Neural cell (in vitro differentiated cells): ENCODE data around the gene NPSR1. TPM values are rescaled to one million over a fixed set of nuclear protein-coding genes. Genes with fewer than 3 reads are reported as not detected.

Source experiments
- H2AFZ ChIP-seq: fragments of 200-600, 300-800 bp; sonication (generic), shearing (Covaris generic); 2 replicates; pipeline ENCODE4 v1.6.0; 2014; ENCODE audit warnings: low read depth, mild to moderate bottlenecking, antibody characterized with exemption, low read length, moderate library complexity
- H3F3A ChIP-seq: fragments of 200-600 bp; shearing (Covaris generic); 2 replicates; pipeline ENCODE4 v1.6.1; 2016; ENCODE audit warnings: mild to moderate bottlenecking, moderate library complexity, mixed read lengths, antibody characterized with exemption, low read length; ENCODE audit not compliant: insufficient read depth, poor library complexity, severe bottlenecking
- H3K27ac ChIP-seq: fragments of 200-600, 300-800 bp; sonication (generic), shearing (Covaris generic); 2 replicates; pipeline ENCODE4 v1.5.1; 2014; ENCODE audit warnings: mild to moderate bottlenecking, low read length, moderate library complexity
- H3K27me3 ChIP-seq: fragments of 300-800, 200-600 bp; sonication (generic), shearing (Covaris generic); 2 replicates; pipeline ENCODE4 v1.6.0; 2014; ENCODE audit warnings: mild to moderate bottlenecking, low read depth, low read length, moderate library complexity; ENCODE audit not compliant: insufficient read depth
- H3K36me3 ChIP-seq: fragments of 300-800, 200-600 bp; sonication (generic), shearing (Covaris generic); 2 replicates; pipeline ENCODE4 v1.5.1; 2014; ENCODE audit warnings: mild to moderate bottlenecking, antibody characterized with exemption, low read length, moderate library complexity; ENCODE audit not compliant: insufficient read depth
- H3K4me2 ChIP-seq: fragments of 300-800, 200-600 bp; sonication (generic), shearing (Covaris generic); 2 replicates; pipeline ENCODE4 v1.6.0; 2014; ENCODE audit warnings: mild to moderate bottlenecking, low read length
- H3K4me3 ChIP-seq: fragments of 300-800, 200-600 bp; sonication (generic), shearing (Covaris generic); 2 replicates; pipeline ENCODE4 v1.5.1; 2014; ENCODE audit warnings: mild to moderate bottlenecking, low read length, moderate library complexity
- H3K79me2 ChIP-seq: fragments of 200-600 bp; shearing (Covaris generic); replicated peaks from 2 replicates; pipeline ENCODE4 v1.6.0; 2014; ENCODE audit warnings: mild to moderate bottlenecking, low read length, moderate library complexity; ENCODE audit not compliant: insufficient read depth
- H3K9ac ChIP-seq: fragments of 300-800, 200-600 bp; sonication (generic), shearing (Covaris generic); 2 replicates; pipeline ENCODE4 v1.6.1; 2016; ENCODE audit warnings: mild to moderate bottlenecking, low read length, mixed read lengths
- H3K9me2 ChIP-seq: fragments of 200-600 bp; shearing (Covaris generic); 2 replicates; pipeline ENCODE4 v1.6.1; 2016; ENCODE audit warnings: mild to moderate bottlenecking, low read length, mixed read lengths; ENCODE audit not compliant: insufficient read depth
- H3K9me3 ChIP-seq: fragments of 200-600, 300-800 bp; sonication (generic), shearing (Covaris generic); 2 replicates; pipeline ENCODE4 v1.6.1; 2016; ENCODE audit warnings: mild to moderate bottlenecking, mixed run types, low read length, moderate library complexity, mixed read lengths
- H4K20me1 ChIP-seq: fragments of 200-600 bp; shearing (Covaris generic); 2 replicates; pipeline ENCODE4 v1.6.1; 2016; ENCODE audit warnings: mild to moderate bottlenecking, mixed run types; ENCODE audit not compliant: insufficient read depth
- CTCF ChIP-seq: fragments of 450-650 bp; IDR thresholded peaks from 2 replicates; pipeline ENCODE4 v1.5.1; 2014; ENCODE audit warnings: antibody characterized with exemption, mild to moderate bottlenecking, moderate library complexity; ENCODE audit not compliant: poor library complexity, severe bottlenecking
- EP300 ChIP-seq: fragments of 450-650 bp; conservative IDR thresholded peaks from 2 replicates; pipeline ENCODE4 v1.6.1; 2014; ENCODE audit warnings: antibody characterized with exemption, mild to moderate bottlenecking, moderate library complexity; ENCODE audit not compliant: poor library complexity, severe bottlenecking
- EZH2 ChIP-seq: fragments of 200-600, 300-800 bp; shearing (Covaris generic), sonication (generic); IDR thresholded peaks from 2 replicates; pipeline ENCODE4 v1.6.1; 2014; ENCODE audit warnings: antibody characterized with exemption, low read length, borderline replicate concordance, mild to moderate bottlenecking; ENCODE audit not compliant: insufficient read depth, poor library complexity, severe bottlenecking
- MXI1 ChIP-seq: fragments of 450-650 bp; conservative IDR thresholded peaks from 2 replicates; pipeline ENCODE4 v1.6.1; 2014; ENCODE audit warnings: antibody characterized with exemption, mild to moderate bottlenecking; ENCODE audit not compliant: poor library complexity, severe bottlenecking
- POLR2AphosphoS5 ChIP-seq: IDR thresholded peaks from 2 replicates; pipeline ENCODE4 v1.6.1; 2012
- RAD21 ChIP-seq: fragments of 450-650 bp; conservative IDR thresholded peaks from 2 replicates; pipeline ENCODE4 v1.6.1; 2014; ENCODE audit warnings: antibody characterized with exemption, mild to moderate bottlenecking, moderate library complexity
- REST ChIP-seq: IDR thresholded peaks from 2 replicates; pipeline ENCODE4 v1.6.1; 2012; ENCODE audit warnings: borderline replicate concordance
- SMC3 ChIP-seq: fragments of 450-650 bp; conservative IDR thresholded peaks from 2 replicates; pipeline ENCODE4 v1.6.1; 2014; ENCODE audit warnings: antibody characterized with exemption, mild to moderate bottlenecking, moderate library complexity; ENCODE audit not compliant: poor library complexity
- TAF1 ChIP-seq: IDR thresholded peaks from 2 replicates; pipeline ENCODE4 v1.6.1; 2012; ENCODE audit warnings: low read depth
- polyA plus RNA-seq: library from polyadenylated mRNA; depleted of rRNA; stranded (reverse); fragments of >200 nt; gene quantifications from 2 replicates; pipeline ENCODE4 v1.2.3, GENCODE V29; 2014

Gene NPSR1
- polyA plus RNA-seq, 1 donor from 2014 or later: not detected

- Histone ChIP-seq H3K79me2 (no peaks in the 10 kb centered on the region), H3K9me3 (peaks cover 5% of the 10 kb centered on the region), H3K27ac (no peak overlapping the region), H3K4me2 (no peak overlapping the region), H3F3A (no peaks in the 10 kb centered on the region), H3K4me3 (no peak overlapping the region), H3K36me3 (no peaks in the 10 kb centered on the region), H4K20me1 (no peaks in the 10 kb centered on the region), H2AFZ (no peak overlapping the region), H3K9me2 (no peaks in the 10 kb centered on the region), H3K9ac (no peak overlapping the region), H3K27me3 (no peaks in the 10 kb centered on the region)
- TF ChIP-seq REST (no peak), EP300 (no peak), POLR2AphosphoS5 (no peak), EZH2 (no peak), TAF1 (no peak), SMC3 (no peak), CTCF (no peak), MXI1 (no peak), RAD21 (no peak)
These were observed 122.5 kb downstream of the NPSR1 start for GRCh38 chr7:34780546-34780945.

GRCh38 chr7:34787586-34787985 lies 129.6 kb downstream of the NPSR1 start:
- H2AFZ ChIP-seq: no peak overlapping the region
- no peak overlapping the region for H3K9ac ChIP-seq
- H3K27ac ChIP-seq: no peak overlapping the region
- H3K36me3 ChIP-seq: no peaks in the 10 kb centered on the region
- no peaks in the 10 kb centered on the region for H3K27me3 ChIP-seq
- no peaks in the 10 kb centered on the region for H4K20me1 ChIP-seq
- H3K4me3 ChIP-seq: no peak overlapping the region
- no peak overlapping the region for H3K4me2 ChIP-seq
- H3K79me2 ChIP-seq: no peaks in the 10 kb centered on the region
- no peaks in the 10 kb centered on the region for H3F3A ChIP-seq
- no peaks in the 10 kb centered on the region for H3K9me2 ChIP-seq
- no peak for TF ChIP-seq MXI1
- TF ChIP-seq EZH2: no peak
- no peak for TF ChIP-seq POLR2AphosphoS5
- TF ChIP-seq TAF1: no peak
- no peak for TF ChIP-seq SMC3
- no peak for TF ChIP-seq RAD21
- TF ChIP-seq REST: no peak
- TF ChIP-seq CTCF: no peak
- TF ChIP-seq EP300: no peak
- H3K9me3 ChIP-seq: peaks cover under 1% of the 10 kb centered on the region
